ENCODE results near the gene PRR16.

DNA sequence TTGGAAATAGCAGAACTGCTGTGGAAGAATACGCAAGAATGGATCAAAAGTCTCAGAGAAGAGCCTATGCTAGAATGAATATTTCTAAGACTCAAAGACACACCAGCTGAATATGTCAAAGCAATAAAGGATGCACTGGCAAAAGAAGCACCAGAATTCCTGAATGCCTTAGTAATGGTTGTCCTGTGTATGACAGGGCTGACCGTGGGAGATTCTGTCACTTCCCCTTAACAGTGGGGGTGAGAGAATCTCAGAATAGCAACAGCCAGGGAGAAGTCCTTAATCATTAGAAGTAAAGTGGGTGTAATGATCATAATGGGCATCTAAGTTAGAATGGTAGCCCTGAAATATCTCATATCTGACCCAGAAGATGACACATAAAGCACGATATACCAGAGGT is 14.6 kb upstream of the PRR16 start:
- no peak for TF ChIP-seq POLR2A (IDR thresholded peaks at IDR 0.05)
- TF ChIP-seq, protein P1, sequence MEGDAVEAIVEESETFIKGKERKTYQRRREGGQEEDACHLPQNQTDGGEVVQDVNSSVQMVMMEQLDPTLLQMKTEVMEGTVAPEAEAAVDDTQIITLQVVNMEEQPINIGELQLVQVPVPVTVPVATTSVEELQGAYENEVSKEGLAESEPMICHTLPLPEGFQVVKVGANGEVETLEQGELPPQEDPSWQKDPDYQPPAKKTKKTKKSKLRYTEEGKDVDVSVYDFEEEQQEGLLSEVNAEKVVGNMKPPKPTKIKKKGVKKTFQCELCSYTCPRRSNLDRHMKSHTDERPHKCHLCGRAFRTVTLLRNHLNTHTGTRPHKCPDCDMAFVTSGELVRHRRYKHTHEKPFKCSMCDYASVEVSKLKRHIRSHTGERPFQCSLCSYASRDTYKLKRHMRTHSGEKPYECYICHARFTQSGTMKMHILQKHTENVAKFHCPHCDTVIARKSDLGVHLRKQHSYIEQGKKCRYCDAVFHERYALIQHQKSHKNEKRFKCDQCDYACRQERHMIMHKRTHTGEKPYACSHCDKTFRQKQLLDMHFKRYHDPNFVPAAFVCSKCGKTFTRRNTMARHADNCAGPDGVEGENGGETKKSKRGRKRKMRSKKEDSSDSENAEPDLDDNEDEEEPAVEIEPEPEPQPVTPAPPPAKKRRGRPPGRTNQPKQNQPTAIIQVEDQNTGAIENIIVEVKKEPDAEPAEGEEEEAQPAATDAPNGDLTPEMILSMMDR (IDR thresholded peaks at IDR 0.05), result no peak
- TF ChIP-seq EP300 (IDR thresholded peaks at IDR 0.05), result no peak
